Measurements from ENCODE around the gene GALR2. TPM values are rescaled to one million over a fixed set of nuclear protein-coding genes. Genes with fewer than 3 reads are reported as not detected.

GALR2 gene
- total RNA-seq, 1 donor from 2014 or later: not detected

DNA sequence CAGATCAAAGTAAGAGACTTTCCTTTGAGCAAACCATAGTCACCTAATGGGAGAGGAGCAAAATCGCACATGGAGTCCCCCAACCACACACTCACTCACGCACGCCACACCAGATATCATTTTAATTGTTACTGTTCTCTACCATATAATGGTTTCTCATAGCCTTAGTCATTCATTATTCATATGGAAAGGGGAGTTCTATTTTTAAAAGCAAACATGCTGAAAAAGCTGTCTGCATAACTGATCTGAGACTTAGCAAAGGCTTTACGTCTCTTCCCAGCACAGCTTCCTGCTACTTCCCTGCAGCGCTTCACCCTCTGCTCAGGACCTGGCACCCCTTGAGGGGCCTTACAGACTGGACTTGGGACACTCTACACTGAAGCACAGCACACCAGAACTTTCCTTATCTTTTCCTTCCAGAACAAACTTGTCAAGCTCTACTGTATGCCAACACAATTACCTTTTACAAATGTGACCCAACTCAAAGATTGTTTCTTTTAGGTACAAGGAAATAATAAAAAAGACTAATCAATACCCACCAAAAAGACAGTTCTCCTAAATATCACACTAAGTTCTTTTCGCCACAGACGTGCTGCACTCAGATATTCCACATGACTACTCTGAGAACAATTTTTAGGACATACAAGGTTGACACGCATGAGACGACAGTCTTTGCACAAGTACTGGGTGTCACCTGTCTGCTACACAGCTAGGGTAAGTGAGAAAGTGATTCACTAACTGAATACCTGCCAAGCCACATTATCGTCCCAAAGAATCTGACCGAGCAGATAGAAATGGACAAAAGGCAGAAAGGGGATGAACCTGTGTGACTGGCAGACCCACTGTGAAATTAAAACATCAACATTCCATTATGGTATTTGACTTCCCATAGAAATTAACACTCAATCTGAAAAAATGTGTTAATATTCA lies 23.8 kb upstream of the GALR2 start:
- DNase-seq (ENCODE audit: low spot score): no peak
- H3K36me3 Mint-ChIP-seq (ENCODE audit: low read depth, unreplicated experiment): peaks cover 41% of the 10 kb centered on the region
- H3K27me3 Mint-ChIP-seq (ENCODE audit: unreplicated experiment): no peaks in the 10 kb centered on the region
- no peak overlapping the region for H3K27ac Mint-ChIP-seq (ENCODE audit: unreplicated experiment)
- TF ChIP-seq, protein P1, sequence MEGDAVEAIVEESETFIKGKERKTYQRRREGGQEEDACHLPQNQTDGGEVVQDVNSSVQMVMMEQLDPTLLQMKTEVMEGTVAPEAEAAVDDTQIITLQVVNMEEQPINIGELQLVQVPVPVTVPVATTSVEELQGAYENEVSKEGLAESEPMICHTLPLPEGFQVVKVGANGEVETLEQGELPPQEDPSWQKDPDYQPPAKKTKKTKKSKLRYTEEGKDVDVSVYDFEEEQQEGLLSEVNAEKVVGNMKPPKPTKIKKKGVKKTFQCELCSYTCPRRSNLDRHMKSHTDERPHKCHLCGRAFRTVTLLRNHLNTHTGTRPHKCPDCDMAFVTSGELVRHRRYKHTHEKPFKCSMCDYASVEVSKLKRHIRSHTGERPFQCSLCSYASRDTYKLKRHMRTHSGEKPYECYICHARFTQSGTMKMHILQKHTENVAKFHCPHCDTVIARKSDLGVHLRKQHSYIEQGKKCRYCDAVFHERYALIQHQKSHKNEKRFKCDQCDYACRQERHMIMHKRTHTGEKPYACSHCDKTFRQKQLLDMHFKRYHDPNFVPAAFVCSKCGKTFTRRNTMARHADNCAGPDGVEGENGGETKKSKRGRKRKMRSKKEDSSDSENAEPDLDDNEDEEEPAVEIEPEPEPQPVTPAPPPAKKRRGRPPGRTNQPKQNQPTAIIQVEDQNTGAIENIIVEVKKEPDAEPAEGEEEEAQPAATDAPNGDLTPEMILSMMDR (IDR thresholded peaks at IDR 0.05; ENCODE audit: unreplicated experiment): no peak
- H3K4me1 Mint-ChIP-seq (ENCODE audit: unreplicated experiment): no peaks in the 10 kb centered on the region
- no peaks in the 10 kb centered on the region for H3K9me3 Mint-ChIP-seq (ENCODE audit: unreplicated experiment)
- no peak overlapping the region for H3K4me3 Mint-ChIP-seq (ENCODE audit: unreplicated experiment)

DNA sequence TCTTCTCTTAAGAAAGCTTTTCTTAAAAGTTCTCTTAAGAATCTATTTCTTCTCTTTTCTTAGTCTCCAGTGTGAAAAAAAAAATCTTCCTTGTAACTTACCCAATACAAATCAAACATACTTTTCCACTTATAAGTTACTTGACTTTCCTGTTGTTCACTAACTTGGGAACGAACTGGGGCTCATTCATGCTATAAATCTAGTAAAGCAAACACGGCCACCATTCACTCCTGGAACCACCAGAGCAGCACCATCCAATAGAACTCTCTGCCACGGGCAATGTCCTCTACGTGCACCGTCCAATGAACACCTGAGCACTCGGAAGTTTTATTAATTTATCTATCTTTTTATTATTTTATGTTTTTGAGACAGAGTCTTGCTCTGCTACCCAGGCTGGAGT lies 23.0 kb upstream of the GALR2 start:
- H3K27ac Mint-ChIP-seq (ENCODE audit: unreplicated experiment): peak overlapping the region; percentile 44
- H3K9me3 Mint-ChIP-seq (ENCODE audit: unreplicated experiment): no peaks in the 10 kb centered on the region
- H3K36me3 Mint-ChIP-seq (ENCODE audit: low read depth, unreplicated experiment): peaks cover 42% of the 10 kb centered on the region
- TF ChIP-seq, protein P1 (IDR thresholded peaks at IDR 0.05; ENCODE audit: unreplicated experiment): no peak
- H3K4me1 Mint-ChIP-seq (ENCODE audit: unreplicated experiment): no peaks in the 10 kb centered on the region
- H3K4me3 Mint-ChIP-seq (ENCODE audit: unreplicated experiment): peak overlapping the region; percentile 70
- no peak for DNase-seq (ENCODE audit: low spot score)
- H3K27me3 Mint-ChIP-seq (ENCODE audit: unreplicated experiment): peaks cover 4% of the 10 kb centered on the region

DNA sequence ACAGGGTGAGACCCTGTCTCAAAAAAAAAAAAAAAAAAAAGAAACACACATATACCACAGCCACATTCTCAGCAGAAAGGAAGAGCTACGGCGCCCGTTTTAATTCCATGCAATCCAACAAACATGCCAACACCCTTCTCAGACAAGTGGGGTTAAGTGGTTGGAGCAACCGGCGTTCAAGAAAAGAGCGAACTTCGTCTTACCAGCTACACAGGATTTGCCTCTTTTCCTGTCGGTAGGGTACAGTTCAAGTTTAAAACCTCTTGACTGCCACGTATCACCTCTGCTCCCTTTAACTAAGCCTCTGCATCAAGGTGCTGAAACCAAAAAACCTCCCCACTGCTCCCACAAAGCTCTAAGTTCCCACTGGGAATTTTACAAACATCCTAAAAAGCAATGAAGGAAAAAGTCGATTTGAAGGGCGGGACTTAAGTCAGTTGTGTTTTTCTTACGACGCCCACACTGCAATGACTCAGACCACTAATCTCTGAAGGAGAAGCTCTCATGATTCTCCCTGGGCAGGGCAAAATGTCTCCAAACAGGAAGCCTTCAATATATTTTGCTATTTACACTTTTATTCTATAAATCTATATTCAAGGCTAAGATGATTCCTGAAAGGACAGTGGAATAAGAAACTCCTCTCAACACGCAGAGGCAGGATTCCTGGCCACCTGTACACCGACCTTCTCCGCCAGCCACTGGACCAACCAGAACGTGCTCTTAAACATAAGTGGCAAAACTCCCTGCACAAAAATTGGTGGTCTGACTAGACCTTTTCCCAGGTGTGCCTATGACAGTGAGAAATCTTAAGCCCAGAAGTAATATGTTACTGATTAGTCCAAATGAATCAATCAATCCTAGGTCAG lies 21.1 kb upstream of the GALR2 start:
- Mint-ChIP-seq H3K4me3 (ENCODE audit: unreplicated experiment) (no peak overlapping the region), H3K27me3 (ENCODE audit: unreplicated experiment) (peaks cover 4% of the 10 kb centered on the region), H3K4me1 (ENCODE audit: unreplicated experiment) (no peaks in the 10 kb centered on the region), H3K27ac (ENCODE audit: unreplicated experiment) (no peak overlapping the region), H3K9me3 (ENCODE audit: unreplicated experiment) (no peaks in the 10 kb centered on the region), H3K36me3 (ENCODE audit: low read depth, unreplicated experiment) (peaks cover 46% of the 10 kb centered on the region)
- DNase-seq (ENCODE audit: low spot score): no peak
- TF ChIP-seq, protein P1 (IDR thresholded peaks at IDR 0.05; ENCODE audit: unreplicated experiment): no peak

DNA sequence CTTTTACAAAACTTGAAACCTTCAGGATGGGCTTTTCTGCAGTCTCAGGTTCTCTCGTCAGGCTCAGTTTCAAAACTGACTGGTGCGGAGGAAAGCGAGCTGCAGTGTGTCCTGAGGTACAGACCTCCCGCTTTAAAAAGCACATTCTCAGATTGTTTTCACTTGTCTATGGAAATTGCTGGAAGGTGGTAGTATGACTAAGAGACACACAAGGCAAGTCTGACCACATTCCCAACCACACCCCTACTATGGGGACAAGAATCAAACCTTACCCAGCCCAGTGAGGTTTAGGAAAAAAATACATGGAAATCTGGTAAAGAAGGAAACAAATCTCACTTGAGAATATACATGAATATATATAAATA lies 20.5 kb upstream of the GALR2 start:
- Mint-ChIP-seq H3K4me3 (ENCODE audit: unreplicated experiment) (no peak overlapping the region), H3K9me3 (ENCODE audit: unreplicated experiment) (no peaks in the 10 kb centered on the region), H3K36me3 (ENCODE audit: low read depth, unreplicated experiment) (peaks cover 47% of the 10 kb centered on the region), H3K27ac (ENCODE audit: unreplicated experiment) (no peak overlapping the region), H3K27me3 (ENCODE audit: unreplicated experiment) (peaks cover 4% of the 10 kb centered on the region), H3K4me1 (ENCODE audit: unreplicated experiment) (no peaks in the 10 kb centered on the region)
- TF ChIP-seq, protein P1 (IDR thresholded peaks at IDR 0.05; ENCODE audit: unreplicated experiment): no peak
- DNase-seq (ENCODE audit: low spot score): no peak

Measured in endothelial cell (in vitro differentiated cells).